Activated effector memory CD4-positive, alpha-beta T cell treated with Interleukin-2 at 50 U/mL for 16 hours (primary cell): Measurements from ENCODE around the gene OBSL1.

Experiments used
- DNase-seq: peaks from one replicate; pipeline ENCODE4 v3.0.0-alpha.2; 2020

The OBSL1 gene

GRCh38 chr2:219548990-219549389 is 22.3 kb downstream of the OBSL1 start:
- DNase-seq, result no peak

DNA sequence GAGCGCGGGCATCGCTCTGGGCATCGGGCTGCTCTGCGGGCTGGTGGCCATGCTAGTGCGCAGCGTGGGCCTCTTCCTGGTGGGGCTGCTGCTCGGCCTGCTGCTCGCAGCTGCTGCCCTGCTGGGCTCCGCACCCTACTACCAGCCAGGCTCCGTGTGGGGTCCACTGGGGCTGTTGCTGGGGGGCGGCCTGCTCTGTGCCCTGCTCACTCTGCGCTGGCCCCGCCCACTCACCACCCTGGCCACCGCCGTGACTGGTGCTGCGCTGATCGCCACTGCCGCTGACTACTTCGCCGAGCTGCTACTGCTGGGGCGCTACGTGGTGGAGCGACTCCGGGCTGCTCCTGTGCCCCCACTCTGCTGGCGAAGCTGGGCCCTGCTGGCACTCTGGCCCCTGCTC is 23.7 kb downstream of the OBSL1 start:
- DNase-seq, result no peak

- DNase-seq, result no peak
Observed at GRCh38 chr2:219545943-219546352, 25.4 kb downstream of the OBSL1 start.

DNA sequence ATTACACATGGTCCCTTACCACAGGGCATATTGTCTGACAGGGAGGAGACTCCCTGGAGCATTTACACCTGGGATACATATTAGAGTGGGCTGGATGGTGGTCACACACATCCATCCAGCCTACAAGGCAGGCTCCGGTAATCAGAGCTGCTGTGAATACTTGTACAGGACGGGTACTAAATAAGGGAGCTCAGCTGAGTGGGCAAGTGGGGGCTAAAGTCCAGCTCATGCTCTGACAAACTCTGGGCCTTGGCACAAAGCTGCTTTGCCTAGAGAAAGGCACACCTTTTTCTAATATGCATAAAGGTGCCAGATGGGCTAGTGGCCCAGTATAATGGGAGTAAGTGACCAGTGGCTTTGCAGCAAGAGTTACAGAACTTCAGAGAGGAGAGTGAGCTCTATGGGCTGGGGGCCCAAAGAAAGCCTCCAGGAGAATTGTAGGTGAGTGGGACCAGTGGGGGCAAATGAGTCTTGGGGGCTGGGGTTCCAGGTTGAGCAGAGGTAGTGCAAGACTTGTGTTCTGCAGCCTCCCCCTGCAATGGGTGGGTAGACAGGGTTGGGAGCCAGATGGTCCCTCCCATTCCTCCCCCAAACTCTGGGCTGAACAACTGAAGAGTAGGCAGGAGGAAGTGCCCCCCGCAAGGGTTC is 25.9 kb downstream of the OBSL1 start:
- DNase-seq, result no peak

DNA sequence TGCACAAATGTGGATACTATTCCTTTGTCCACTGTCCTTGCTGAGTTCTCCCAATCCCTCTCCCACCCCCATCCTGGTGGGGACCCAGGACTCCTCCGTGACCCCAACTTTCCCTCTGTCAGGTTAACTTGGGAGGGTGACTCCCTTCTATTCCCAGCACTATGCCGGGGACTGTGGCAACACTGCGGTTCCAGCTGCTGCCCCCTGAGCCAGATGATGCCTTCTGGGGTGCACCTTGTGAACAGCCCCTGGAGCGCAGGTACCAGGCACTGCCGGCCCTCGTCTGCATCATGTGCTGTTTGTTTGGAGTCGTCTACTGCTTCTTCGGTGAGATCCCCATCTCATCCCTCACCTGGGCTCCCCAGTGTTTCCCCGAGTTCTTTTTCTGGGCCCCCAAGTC is 26.8 kb downstream of the OBSL1 start:
- no peak for DNase-seq

DNA sequence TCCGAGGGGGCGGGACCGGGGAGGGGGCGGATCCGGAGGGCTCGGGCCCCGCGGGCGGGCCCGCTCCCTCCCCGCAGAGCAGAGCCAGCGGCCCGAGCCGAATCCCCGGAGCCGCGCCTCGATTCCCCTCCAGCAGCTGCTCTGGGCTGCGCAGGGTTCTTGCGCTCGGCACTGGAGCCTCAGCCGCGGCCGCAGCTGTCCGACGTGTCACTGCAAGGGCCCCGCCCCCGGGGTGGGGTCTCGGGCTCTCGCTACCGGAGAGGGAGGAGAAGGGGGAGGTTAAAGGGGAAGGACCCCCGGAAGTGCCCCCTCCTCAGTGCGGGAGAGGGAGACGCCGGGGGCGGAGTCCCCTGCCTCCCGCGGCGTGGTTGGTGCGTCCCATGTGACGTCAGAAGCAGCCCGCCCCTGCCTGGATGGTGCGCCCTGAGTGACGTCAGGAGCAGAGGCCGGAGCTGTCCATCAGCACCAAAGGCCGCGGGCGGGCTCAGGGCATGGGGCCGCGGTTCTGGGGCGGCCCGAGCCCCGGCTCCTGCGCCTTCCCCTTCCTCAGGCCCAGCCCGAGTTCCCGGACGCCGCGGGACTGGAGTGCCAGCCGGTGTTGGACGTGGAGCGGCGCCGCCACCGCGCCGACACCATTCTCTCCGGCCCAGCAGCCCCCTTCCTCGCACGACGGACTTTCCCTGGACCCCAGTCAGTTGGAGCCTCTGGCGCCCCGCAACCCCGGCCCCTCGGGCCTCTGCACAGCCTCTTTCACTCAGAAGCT is 27.6 kb downstream of the OBSL1 start, which contains the start of the genes CHPF and TMEM198:
CHPF (minus strand) TSS at position 214 of the 763 bp plus-strand sequence. CDS start 271 bp downstream, outside the sequence.
TMEM198 (plus strand) TSS at position 433 of the 763 bp plus-strand sequence. CDS start 700 bp downstream, outside the sequence.
- DNase-seq, result peak; percentile 87

DNA sequence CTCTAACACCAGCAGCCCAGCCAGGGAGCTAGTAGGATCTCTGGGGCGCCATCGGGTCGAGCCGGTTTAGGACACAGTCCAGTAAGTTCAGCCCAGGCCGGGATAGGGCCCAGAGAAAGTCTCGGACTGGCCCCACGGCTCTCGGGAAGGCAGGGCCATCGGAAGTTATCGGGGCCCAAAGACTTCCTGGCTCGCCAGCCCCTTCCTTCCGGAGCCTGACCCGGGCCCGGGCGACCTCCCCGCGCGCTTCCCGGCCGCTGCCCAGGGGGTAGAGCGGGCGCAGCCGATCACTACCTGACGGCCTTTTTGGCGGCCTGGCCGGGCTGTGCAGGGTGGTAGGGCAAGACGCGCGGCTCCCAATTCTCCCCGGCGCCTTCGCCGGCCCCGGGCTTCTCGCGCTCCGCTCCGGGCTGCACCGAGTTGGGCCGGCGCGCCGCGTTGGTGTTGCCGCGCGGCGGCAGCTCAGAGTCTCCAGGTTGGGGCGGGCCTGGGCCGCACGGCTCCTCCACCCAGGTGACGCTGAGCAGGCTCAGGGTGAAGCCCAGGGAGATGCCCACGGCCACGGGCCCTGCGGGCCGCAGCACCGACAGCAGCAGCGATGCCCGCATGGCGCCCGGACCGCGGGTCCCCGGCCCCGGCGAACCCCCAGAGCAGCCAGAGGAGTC is 28.3 kb downstream of the OBSL1 start:
- no peak for DNase-seq

DNA sequence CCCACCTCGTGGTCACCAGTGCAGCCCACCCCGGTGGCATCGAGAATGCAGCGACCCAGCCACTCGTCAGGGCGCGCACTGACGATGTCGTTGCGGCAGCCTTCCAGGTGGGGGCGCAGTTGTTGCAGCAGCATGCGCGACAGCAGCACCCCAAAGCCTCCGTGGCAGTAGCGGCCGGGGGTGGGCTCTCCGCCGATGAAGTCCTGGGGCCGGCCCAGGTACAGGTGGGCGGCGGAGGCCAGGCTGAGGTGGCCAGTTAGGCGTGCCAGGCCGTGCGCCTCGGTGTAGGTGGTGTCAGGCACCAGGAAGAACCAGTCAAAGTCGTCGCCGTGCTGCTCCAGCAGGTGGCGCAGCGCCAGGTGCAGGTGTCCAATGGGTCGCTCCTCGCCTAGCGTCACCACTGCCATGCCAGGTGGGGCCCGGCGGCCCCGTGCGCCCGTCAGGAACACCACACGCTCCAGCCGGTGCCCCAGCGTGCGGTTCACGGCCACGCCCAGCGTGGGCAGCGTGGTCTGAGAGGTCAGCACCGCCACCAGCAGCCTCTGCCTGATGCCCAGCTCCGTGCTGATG is 29.6 kb downstream of the OBSL1 start:
- peak; percentile 80 for DNase-seq

- DNase-seq, result no peak
Observed at GRCh38 chr2:219540784-219541504, 30.4 kb downstream of the OBSL1 start.

DNA sequence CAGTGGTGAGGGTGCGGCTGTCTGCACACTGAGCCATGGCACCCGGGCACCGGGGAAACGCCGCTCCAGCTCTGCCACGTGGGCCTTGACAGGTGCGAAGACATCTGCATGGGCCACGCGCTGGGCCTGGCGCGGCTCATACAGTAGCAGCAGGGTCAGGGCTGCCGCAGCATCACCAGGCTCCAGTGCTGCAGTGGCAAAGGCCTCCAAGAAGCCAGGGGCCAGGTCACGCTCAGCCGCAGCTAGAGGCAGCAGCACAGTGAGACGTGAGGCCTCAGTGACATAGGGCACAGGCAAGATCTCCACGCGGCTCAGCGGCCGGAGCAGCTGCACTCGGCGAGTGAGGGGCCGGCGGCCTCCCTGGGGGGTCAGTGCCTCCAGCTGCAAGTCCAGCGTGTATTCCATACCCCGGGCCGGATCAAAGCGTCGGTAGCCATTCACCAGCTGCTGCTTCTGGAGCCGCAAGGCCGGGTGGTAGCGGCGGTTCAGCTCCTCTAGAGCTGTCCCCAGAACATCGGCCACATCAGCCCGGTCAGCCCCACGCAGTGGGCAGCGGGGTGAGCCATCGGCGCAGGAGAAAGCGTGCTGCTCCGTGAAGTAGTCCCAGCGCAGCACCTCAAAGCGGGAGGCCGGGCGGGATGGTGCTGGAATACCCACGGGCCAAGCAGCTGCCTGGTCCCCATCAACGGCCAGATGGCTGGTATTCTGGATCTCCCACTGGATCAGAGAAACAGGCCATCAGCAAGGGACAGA is 31.2 kb downstream of the OBSL1 start:
- no peak for DNase-seq

GRCh38 chr2:219538956-219539788 is 32.2 kb downstream of the OBSL1 start:
- no peak for DNase-seq

GRCh38 chr2:219538504-219538951 is 32.8 kb downstream of the OBSL1 start:
- DNase-seq, result no peak

DNA sequence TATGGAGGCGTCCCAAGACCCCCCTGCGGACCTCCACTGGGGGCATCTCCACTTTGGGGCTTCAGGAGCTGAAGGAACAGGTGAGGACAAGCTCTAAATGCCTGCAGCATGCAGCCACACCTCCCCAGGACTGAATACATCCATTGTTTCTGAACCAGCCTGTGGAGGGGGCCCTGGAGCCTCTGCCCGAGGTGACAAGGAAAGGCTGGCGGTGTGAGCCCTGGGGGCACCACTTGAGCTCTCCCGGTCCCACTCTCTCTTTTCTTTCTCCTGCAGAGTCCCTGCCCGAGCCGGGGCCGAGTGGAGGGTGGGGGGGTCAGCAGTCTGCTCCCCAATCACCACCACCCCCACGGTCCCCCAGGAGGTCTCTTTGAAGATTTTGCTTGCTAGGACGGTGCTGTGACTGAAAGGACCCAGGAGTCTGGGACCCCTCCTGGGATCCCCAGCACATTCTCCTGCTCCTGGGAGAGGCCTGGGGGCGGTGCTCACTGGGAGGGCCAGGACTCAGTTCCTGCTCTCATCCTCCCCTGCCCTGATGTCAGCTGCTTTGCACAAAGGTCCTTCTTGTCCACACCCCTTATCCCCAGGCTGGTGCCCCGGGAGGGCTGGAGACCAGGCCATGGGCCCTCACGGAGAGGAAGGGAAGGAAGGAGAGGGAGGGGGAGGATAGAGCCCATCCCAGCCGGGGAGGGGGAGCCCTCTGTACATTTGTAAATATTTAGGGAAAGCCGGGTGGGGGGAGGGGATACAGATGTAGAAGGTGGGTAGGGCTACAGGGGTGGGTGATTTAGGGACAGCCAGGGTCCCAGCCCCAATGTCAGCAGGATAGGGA is 33.5 kb downstream of the OBSL1 start:
- DNase-seq, result no peak

GRCh38 chr2:219536967-219537366 is 34.4 kb downstream of the OBSL1 start:
- no peak for DNase-seq

DNA sequence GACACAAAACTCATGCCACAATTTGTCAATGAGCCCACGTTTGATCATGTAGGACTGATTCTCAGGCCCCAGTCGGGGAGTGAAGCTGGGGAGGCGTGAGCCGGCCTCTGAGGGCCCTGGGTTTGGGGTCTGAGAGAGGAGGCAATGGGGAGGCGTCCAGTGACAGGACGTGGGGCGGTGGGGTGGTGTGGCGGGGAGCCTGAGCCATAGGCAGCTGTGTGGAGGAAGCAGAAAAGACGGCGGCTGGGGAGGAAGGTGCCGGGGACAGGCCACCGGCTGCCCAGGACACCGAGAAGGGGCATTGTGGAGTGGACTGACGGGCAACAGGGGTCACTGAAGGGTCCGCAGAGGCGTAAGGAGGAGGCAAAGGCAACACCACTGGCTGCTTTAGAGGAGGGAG is 34.9 kb downstream of the OBSL1 start:
- no peak for DNase-seq

DNA sequence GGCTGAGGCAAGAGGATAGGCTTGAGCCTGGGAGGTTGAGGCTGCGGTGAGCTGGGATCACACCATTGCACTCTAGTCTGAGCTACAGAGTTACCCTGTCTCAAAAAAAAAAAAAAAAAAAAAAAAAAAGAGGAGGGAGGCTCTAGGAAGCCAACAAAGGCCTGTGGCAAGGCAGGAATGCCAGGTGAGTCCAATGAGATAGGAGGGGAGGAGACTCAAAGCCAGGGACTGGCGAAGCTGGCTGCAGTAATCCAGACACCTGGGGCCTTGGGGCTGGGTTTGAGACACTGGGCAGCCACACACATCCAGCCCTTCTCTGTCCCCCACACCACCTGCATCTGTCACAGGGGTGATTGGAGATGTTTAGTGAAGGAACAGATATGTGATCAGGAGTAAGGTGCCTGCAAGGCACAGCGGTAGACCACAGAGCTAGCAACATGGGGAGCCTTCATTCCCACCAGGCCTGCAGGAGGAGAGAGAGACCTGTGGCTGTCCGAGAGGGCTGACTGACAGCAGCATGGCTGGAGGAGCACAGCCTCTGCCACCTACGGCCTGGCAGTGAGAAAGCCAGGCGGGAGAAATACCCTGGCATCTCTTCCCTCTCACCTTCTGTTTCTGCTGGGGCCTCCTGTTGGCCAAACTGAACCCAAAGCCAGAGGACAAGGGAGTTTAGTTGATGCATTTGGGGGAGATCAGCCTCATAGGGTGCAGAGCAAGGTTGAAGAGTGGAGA is 37.2 kb downstream of the OBSL1 start:
- DNase-seq, result no peak

DNA sequence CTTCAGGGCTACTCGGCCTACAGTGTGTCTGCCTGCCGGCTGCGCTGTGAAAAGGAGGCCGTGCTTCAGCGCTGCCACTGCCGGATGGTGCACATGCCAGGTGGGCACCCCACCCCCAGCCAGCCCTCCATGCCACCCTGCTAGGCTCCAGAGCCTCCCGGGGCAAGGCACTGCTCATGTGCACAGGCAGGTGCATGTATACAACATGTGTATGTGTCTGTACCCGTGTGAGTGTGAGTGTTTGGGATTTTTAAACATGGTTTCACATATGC is 39.0 kb downstream of the OBSL1 start:
- no peak for DNase-seq

DNA sequence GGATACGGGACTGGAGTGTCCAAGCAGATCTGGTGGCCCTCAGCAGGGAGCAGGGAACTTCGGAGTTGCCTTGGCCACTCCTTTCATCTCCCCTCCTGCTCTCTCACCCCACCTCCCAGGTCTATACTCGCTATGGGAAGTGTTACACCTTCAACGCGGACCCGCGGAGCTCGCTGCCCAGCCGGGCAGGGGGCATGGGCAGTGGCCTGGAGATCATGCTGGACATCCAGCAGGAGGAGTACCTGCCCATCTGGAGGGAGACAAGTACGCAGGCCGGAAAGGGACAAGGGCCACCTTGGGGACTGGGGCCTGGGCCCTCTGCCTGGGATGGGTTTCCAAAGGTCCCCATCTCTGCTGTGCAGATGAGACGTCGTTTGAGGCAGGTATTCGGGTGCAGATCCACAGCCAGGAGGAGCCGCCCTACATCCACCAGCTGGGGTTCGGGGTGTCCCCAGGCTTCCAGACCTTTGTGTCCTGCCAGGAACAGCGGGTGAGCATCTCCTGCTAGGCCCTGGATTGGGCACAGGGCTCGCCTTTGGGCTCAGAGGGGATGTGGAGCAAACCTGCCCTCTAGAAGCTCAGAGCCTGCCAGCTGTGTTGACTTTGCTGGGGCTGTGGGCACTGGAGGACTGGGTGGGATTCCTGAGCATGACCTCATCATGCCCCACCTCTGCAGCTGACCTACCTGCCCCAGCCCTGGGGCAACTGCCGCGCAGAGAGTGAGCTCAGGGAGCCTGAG is 39.5 kb downstream of the OBSL1 start:
- no peak for DNase-seq
